ENCODE results near the gene IRF2BP2.
A peak's percentile ranks its signal among the peaks of the same experiment; 100 is the strongest.

IRF2BP2 gene

GRCh38 chr1:234555390-234556024 is 54.5 kb downstream of the IRF2BP2 start:
- no peak for DNase-seq

- DNase-seq = peak; percentile 13
Measured at GRCh38 chr1:234554698-234555311, 55.2 kb downstream of the IRF2BP2 start.

Data from NCI-H2171 (cell line).